Renal cortex interstitium (tissue), 11 donors: ENCODE measurements around the gene PDLIM4. TPM values are rescaled to one million over a fixed set of nuclear protein-coding genes. Genes with fewer than 3 reads are reported as not detected.

ENCODE experiments used
- DNase-seq, 11 donors: peaks; one replicate each; pipeline ENCODE4 v3.0.0-alpha.2; 2013; ENCODE audit warnings: low read depth in 9 of 11, low spot score in 4 of 11; ENCODE audit errors: extremely low read depth in 1 of 11
- polyA plus RNA-seq, 3 donors: library from polyadenylated mRNA; unstranded; fragments of 120-200 nt; gene quantifications; one replicate each; pipeline ENCODE4 v1.2.1, GENCODE V29; 2013; ENCODE audit not compliant: insufficient read length in 3 of 3

Gene PDLIM4
- polyA plus RNA-seq, 3 donors, result 13.8 to 21.2 (median 17.4) TPM

- no peak for DNase-seq
Observed at GRCh38 chr5:132295505-132296411, 38.3 kb downstream of the PDLIM4 start.

DNA sequence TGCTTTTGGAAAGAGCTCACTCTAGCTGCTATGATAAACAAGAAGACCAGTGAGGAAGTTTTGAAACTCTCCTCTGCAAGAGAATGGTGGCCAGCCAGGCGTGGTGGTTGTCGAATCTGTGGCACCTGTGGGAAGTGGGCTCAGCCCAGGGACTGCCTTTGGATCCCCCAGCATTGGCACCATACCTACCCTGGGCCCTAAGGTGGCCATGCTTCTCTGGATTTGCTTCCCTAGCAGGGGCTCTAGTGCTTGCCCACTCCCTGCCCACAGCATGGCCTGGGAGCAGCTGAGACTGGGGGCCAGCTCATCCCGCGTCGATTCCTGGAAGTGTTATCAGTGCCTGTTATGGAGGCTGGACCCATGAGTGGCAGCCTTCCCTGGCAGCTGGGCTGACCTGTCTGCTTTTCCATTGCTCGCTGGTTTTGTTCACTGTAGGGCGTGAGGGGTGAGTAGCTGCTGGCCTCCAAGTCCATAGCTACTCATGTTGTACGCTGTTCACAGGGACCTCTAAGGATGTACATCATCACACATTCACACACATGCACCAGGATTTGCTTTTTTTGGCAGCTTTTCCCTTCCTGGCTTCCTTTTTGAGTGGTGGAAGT, 39.0 kb downstream of the PDLIM4 start:
- DNase-seq, result no peak

DNA sequence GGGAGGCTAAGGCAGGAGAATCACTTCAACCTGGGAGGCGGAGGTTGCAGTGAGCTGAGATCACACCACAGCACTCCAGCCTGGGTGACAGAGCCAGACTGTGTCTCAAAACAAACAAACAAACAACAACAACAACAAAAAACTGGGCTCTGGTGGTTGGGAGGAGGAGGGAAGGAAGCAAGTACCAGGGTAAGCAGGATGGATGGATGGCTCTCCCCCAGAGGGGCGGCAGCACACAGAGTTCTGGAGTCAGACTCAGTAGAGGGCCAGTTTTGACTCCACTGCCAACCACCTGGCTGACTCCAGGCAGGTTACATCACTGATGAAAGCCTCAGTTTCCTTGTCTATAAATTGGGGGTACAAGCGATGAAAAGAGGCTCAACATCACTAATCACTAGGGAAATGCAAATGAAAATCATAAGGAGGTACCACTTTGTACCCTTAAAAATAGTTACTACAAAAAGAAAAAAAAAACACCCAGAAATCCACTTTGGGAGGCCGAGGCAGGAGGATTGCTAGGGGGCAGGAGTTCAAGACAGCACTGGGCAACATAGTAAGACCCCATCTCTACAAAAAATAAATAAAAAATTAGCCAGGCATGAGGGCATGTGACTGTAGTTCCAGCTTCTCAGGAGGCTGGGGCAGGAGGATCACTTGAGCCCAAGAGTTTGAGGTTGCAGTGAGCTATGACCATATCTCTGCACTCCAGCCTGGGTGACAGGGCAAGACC, 39.9 kb downstream of the PDLIM4 start:
- no peak for DNase-seq

DNA sequence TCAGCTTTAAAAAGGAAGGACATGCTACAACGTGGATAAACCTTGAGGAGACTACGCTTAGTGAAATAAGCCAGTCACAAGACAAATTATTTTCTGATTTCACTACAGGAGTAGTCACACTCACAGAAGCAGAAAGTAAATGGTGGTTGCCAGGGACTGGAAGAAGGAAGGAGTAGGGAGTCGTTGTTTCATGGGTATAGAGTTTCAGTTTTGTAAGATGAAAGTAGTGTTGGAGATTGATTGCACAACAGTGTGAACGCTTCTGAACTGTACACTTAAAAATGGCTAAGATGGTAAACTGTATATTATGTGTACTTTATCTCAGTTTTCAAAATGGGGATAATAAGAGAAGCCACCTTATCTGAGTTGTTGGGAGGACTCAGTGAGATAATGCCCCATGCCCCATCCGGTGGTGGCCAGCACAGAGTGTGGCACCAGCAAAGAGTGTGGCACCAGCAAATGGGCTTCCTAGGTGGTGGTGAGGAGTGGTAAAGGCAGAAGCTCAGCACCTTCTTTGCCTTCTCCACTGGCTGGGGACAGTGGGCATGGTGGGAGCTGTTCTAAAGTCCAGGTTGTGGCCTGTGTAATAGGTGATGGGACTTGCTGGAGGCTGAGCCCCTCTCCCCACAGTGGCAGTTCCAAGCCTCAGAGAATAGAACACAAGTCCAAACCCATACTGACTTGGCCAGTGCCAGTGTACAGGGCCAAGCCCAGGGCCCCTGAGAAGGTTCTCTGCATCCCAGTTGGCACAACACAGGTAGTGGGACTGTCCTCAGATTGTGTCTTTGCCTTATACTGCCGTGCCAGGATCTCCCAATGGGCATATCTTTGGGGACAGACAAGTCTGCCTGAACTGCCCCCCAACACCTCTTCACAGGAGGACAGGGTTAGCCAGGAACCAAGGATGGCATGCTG, 41.1 kb downstream of the PDLIM4 start:
- DNase-seq, result no peak

DNA sequence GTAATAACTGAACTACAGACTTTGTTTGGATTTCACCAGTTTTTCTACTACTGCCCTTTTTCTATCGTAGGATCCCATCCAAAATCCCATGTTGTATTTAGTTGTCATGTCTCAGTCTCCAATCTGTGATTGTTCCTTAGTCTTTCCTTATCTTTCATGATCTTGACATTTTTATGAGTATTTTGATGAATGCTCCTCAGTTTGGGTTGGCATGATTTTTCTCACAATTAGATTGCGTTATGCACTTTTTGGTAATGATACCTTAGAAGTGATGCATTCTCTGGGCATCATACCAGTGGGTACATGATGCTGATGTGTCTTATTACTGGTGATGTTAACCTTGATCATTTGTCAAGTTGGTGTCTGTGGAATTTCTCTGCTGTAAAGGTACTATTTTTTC, 42.4 kb downstream of the PDLIM4 start:
- no peak for DNase-seq

GRCh38 chr5:132300577-132301343, 43.3 kb downstream of the PDLIM4 start:
- no peak for DNase-seq

DNA sequence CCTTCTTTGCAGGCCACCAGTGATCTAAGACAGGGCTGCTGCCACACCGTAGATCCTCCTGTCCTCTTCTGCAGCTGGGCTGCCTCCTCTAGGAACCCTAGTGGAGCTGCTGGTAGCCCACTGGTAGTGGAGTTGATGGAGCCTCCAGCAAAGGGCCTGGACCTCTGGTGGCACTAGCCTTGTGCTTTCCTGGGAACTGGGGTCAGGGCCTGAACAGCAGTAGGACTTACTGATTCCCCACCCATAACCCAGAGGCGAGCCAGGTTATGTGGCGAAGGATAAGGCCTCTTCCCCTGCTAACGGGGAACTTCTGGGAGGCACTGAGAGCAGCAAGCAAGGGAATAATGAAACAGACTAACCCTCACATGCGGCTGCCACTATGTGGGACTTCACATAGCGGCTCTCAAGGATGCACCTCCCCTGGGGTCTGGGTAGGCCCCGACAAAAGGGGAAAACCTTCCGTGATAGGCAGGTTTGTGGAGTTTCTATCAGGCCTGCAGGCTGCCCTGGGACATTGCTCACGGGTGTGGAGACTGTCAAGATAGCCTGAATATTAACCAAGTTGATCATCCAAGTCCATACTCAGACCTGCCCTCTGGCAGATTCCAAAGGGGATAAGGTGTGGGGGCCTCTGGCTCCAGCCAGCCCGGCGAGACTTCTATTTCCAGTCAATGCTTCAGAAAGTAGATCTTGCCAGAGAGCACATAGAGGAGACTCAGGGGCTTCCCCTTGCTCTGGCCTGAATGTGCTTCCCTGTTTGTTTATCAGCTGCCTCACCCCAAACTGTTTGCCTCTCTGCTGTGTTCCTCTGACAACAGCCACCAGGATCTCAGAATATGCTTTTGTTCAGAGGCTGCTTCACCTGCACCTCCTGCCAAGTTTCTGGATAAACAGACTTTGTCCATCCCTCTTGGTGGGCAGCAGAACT, 44.1 kb downstream of the PDLIM4 start:
- no peak for DNase-seq

- no peak for DNase-seq
Observed at GRCh38 chr5:132302413-132302812, 44.9 kb downstream of the PDLIM4 start.

GRCh38 chr5:132303589-132303988, 46.1 kb downstream of the PDLIM4 start:
- no peak for DNase-seq

DNA sequence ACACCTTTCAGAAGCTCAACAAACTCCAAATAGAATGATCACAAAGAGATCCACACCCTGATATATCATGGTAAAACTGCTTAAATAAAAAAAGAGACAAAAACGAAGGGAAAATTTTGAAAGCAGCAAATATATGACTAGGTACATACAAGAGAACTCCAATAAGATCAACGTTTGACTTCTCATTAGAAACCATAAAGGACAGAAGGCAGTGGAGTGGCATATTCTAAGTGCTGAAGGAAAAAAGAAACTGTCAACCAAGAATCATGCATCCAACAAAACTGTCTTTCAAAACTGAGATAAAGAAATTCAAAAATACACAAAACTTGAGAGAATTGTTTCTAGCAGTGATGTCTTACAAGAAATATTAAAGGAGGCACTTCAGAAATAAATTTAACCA, 47.9 kb downstream of the PDLIM4 start:
- DNase-seq, result no peak

- DNase-seq, result no peak
Observed at GRCh38 chr5:132308701-132309100, 51.2 kb downstream of the PDLIM4 start.

DNA sequence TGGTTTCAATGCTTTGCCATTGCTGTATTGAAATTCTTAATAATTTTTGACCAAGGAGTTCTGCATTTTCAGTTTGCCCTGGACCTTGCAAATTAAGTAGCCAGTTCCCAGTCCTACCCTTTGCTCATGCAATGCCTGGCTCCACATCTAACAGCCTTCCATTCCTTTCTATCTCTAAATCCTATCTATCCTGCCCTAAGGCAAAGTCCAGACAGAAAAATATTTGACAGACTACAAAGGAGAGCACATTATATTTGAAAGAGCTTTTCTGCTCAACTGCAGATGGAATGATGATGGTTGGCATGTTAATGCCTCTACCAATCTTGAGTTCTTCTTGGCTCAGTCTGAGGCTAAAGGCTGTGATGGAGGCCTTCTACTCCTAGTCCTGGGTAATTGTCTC, 52.2 kb downstream of the PDLIM4 start:
- no peak for DNase-seq

- DNase-seq, result peak in 1 of 11 donors; percentile 10
Observed at GRCh38 chr5:132310141-132310834, 52.8 kb downstream of the PDLIM4 start.

DNA sequence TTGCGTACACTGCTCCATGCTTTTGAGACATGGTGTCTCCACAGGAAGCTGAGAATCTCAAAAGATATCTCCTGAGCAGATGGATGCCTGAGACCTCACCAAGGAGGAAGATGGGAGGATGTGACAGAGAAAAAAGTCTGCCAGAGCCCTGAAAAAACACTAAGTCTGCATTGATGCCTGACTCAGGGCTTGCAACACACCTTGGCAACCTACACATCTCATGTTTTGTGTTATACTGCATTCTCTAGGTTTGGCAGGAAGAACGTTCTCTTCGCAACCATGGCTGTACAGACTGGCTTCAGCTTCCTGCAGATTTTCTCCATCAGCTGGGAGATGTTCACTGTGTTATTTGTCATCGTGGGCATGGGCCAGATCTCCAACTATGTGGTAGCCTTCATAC, 55.9 kb downstream of the PDLIM4 start:
- DNase-seq, result no peak

- no peak for DNase-seq
Observed at GRCh38 chr5:132313961-132314432, 56.5 kb downstream of the PDLIM4 start.

GRCh38 chr5:132315529-132316067, 58.1 kb downstream of the PDLIM4 start:
- DNase-seq, result no peak
